NCI-H187 (cell line): ENCODE measurements around the gene KMT5B.

Source experiments
- DNase-seq, 2 experiments: peaks; one replicate each; lab custom pipeline; 2025; lab: John Stamatoyannopoulos, UW

The KMT5B gene

DNA sequence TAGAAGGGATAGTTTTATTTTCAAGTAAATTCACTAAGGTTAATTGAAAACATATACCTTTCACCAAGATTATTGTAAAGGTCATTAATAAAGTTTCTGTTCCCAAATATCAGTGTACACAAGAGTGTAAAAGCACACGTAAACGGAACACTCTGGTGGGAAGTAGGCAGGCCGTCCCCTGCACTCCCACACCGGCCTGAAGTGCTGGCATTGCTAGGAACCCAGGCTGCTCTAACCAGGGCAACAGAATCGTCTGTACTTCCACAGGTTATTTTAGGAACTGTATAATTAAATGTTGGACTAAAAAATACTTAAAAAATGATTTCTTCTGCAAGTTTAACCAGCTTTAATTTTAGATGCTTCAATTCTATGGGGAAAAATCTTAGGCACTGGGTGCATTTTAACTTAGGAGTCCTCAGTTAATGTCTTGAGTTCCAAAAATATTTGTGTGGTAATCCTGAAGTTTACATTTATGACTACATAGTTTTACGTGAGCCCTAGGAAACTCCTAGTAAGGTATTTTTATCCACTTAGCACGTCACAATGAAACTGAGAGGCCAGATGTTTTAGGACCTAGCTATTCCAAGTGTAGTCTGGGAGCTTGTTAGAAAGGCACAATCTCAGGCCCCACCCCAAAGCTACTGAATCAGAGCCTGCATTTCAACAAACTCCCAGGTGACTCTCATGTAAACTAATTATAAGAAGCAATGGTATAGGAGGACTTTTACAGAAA is 31.2 kb downstream of the KMT5B start:
- DNase-seq, result no peak

DNA sequence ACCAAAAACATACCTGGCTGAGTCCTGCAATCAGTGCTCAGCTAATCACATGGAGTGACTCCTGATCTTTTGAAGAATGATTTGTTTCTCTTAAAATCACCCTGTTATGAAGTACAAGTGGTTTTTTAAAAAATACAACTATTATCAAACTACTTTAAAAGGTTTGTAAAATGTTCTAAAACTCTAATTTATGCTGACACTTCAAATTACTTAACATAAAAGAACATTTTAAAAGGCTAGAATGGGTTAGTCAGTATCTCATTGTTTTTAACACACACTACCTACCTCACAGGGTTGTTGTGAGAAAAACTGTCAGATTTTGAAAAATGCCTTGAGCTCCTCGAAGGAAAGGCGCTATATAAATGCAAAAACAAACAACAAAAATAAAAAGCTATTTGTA is 33.2 kb downstream of the KMT5B start:
- no peak for DNase-seq

DNA sequence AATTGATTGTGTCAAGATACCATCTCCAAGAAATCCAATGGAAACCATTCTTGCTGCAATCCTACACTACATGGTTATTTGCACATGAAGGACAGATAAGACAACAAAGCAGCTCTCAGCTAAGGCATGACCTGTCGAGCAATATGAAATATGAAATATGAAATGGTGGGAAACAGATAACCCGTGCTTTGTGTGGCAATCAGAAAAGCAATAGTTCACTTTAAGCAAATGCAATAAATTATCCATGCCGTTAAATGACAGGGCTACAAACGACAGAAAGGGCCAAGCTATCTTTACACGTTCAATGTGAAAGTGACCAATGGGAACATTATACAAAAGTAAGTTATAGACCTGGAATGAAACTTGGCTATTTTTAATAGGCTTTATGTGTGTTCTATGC is 35.2 kb downstream of the KMT5B start:
- DNase-seq, result no peak

DNA sequence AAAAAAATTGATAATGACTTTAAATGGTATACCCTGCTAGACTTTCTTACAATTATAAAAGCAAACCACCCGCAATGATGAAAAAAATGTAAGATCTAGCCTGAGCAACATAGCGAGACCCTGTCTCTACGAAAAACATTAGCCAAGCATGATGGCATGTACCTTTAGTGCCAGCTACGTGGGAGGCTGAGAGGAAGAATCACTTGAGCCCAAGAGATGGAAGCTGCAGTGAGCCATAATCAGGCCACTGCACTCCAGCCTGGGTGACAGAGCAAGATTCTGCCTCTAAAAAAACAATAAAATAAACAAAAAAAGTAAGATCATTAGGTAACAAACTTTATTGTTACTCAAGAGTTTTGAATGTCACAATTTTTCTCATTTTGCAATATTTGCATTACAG is 39.2 kb downstream of the KMT5B start:
- no peak for DNase-seq

DNA sequence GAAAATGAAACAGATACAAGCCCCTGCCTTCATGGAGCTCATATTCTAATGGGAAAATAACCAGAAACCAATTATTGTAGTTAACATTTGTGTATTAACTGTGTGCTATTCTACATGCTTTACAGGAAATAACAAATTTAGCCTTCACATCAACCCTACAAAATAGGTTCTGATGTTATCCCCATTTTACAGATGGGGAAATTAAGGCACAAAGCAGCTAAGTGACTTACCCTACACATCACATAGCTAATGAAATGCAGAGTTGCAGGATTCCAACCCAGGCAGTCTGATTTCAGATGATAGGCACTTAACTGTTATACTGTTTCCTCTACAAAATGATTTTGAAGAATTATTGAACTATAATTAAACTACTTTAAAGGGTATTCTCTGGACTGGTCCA is 43.7 kb downstream of the KMT5B start:
- DNase-seq, result no peak

DNA sequence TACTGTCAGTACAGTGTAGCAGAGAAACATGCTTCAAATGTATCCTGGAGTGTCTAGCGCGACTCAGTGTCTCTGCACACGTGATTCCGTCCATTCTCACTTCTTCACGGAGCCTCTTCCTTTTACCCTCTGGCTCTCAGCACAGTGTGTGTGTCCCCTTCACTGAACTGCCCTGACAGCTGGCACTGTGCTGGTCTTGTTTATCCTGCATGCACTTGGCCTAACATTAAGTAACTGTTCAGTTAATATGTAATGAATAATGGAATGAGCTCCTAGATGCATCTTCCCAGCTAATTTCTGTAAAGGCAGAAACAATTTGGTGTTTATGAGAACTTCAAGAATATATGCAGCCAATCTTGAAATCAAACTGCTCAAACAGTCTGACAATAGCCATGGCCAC is 44.4 kb downstream of the KMT5B start:
- no peak for DNase-seq

DNA sequence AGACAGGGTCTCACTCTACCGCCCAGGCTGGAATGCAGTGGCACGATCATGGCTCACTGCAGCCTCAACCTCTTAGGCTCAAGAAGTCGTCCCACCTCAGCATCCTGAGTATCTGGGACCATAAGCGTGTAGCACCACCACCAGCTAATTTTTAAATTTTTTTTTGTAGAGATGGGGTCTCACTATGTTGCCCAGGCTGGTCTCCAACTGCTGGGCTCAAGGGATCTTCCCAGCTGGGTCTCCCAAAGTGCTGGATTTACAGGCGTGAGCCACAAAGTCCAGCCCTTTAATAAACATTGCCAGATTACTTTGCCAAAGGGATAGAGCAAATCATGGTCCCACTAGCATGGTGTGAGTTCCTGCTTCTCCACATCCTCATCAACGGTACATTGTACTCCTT is 45.6 kb downstream of the KMT5B start:
- no peak for DNase-seq

DNA sequence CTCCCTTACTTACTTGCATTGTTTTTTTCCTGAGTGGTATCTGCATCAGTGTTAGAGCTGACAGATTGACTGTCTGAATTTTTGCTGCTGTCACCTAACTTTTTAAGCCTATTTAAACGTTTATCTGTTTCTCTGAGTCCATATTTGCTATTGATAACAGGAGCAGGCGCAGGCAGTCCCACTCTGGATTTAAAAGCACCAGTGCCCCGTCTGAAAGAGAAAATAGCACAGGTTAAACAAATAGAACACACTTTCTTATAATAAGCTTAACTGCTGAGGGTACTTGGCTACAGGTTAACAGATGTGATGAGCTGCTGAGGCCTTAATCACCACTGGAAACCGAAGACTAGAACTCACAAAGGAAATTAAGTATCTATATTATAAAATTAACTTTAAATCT is 46.1 kb downstream of the KMT5B start:
- no peak for DNase-seq

DNA sequence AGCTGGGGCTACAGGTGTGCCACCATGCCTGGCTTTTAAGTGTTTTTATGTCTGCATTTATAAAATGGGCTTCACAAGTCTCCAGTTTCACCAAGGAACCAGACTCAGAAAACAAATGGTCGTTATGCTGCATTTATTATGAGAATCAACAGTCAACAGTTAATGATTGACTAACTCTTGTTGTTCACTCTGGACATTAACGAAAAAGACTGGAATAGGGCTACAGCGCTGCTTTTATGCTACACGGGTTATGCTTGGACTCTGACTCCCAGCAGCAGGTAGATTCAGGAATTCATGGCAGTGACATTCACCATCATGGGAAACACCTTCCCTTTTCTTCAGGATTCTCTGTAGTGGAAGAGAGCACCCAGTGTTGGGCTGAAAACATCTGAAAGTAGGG is 47.5 kb downstream of the KMT5B start:
- no peak for DNase-seq

DNA sequence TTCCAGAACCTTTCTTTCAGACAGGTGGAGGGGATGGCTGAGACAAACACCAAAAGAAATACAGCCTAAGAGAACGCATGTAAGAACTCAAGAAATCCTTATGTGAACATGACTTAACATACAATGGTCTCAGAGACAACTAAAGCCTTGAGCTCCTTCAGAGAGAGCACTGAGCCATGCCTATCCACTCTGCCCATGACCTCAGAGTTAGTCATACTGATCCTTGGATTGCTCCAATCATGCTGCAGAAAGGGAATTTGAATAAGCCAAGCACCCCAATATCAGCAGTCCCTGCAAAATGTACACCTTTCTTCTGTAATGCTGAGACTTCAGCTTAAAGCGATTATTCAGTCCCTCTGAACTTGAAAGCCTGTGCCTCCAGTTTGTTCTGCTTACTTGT is 48.7 kb downstream of the KMT5B start:
- no peak for DNase-seq

DNA sequence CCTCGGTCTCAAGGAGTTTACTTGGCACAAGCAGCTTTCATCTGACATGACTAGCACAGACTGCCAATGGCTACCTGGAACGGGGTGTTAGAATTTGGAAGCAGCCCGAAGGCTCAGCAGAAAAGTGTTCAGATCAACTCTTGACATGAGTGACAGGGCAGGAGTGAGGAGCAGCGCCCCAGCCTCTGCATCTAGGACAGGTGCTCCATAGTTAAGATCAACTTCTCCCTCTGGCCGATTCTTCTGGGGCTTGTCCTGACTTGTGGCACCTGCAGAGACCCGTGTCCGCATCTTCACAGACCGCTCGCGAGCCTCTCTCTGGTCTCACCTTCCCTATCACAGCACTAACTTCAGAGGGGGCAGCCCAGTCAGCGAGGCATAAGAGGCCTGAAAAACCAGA is 49.4 kb downstream of the KMT5B start:
- no peak for DNase-seq

DNA sequence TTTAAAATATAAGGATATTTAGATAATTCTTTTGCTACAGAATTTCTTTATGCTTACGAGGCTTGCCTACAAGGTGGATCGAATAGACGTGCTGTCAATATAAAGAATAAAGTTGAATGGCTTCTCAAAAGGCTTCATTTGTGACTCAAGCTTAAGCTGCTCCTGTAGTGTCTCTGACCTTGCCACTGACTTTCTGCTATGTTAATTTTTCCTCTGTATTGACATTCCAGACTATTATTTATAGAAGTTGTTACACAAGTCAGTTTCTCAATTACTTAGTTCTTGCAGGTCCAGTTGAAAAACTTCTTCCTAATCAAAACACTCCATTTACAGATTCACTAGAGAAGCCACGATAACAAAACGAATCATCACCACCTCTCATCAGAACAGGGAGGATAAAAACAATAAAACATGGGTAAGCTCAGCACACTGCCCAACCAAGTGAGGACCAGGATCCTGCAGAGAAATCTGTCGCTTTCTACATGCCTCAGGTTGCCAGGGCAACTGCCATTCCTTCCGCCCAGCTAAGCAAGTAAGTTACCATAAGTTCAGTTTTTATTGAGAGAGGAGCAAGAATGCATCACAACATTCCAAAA is 52.9 kb downstream of the KMT5B start:
- no peak for DNase-seq

DNA sequence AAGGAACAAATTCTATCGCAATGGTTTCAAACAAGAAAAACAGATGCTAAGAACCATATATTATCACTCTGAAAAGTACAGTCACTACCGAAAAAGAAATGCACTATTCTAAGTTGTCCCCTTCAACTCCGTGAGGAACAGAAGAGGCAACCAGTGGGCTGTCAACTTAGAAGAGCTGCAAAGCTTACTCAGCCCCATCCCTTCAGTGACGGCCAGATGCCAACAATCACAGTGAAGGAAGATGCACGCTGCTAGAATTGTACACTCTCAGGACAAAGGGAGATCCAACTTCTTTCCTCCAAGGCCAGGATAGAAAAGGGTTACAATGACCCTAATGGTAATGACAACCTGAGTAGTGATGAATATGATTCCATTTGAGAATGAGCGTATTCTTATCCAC is 53.4 kb downstream of the KMT5B start:
- DNase-seq, result no peak

DNA sequence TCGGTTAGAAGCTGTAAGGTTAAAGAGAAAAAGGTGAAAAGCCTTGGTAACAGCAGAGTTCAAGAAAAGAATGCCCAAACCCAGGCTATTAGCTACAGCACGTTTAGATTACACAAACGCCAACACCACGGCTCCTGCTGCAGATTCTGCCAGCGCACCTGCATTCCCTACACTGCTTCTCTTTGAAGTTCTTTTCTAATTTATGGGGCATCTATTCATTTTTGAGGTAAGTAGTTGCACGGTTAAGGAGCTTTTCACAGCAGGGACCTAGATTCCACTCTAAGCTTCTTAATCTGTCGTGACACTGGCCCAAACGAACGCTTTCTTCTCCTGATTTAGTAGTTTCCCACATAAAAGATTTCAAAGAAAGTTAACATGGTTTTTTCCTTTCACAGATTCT is 53.9 kb downstream of the KMT5B start:
- no peak for DNase-seq

DNA sequence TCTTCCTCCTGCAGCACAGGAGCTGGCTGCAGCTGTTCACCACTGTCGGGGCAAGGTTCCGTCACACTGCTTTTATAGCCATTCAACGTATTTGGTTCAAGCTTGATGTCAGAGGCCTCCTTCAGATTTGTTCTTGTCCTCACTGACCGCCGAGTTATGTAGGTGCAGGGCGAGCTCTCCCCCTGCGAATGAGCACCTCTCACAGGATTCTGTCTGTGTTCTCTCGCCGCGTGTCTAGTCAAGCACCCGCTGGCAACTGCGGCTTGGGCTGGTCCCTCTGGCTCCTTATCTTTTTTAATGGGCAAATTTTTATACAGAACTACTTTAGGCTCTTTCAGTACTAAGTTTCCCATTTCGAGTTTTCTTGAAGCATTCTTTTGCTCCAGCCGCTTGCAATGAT is 54.5 kb downstream of the KMT5B start:
- no peak for DNase-seq

DNA sequence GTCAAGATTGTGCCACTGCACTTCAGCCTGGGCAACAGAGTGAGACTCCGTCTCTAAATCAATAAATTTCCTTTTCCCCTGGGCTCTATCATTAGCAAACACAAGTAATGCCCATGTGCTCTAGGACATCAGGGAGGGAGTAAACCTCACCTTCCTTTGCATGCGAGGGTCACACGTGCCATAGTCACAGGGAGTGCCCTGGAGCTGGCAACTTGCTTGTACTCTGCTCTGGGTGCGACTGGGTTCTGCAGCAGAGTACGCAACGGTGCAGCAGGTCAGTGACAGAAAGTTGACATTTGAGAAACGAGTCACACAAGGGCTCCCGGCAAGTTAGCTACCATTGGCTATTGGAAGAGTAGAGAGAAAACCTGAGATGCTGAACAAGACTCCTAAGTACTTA is 59.4 kb downstream of the KMT5B start:
- no peak for DNase-seq

DNA sequence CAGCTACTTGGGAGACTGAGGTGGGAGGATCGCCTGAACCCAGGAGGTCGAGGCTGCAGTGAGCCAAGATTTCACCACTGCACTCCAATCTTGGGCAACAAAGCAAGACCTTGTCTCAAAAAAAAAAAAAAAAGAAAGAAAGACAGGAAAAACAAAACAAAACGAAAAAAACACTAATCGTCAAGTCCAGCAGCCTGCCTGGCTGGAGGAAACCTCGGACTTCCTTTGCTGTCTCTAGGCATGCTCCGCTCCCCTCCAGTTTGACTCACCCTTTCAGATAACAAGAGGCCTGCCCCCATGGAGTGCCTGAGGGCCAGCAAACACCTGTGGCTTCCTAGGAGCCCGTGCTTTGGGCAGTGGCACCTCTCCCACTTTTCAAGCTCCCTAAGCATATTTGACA is 63.1 kb downstream of the KMT5B start:
- DNase-seq, result no peak

DNA sequence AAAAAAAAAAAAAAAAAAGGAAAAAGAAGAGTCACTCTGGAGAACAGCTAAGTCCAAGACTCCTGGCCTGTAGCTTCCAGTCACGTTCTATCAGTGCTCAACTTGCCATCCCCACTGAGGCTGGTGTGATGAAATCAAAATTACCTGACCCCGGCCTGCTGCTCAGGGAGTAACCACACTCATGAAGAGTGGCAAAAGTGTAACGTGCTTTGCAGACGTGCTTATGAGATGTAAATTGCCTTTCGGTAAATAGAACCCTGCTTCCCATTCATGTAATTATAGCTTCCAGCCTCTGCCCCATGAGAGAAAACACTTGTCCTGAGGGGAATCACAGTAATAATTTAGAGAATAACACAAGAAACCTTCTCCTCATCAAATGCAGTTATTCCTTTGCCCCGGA is 63.7 kb downstream of the KMT5B start:
- no peak for DNase-seq

DNA sequence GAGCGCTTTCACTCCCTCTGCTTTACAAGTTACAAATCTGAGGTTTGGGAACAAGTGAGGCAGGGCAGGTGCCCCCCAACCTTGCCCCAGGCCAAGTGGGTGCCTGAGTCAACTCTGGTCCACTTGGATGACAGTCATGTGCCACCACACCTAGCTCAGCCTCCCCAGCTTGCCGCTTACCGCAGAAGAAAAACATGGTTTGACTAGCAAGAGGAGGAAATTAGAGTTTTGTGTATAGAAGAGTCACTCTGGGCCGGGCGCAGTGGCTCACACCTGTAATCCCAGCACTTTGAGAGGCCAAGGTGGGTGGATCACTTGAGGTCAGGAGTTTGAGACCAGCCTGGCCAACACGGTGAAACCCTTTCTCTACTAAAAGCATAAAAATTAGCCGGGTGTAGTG is 64.2 kb downstream of the KMT5B start:
- no peak for DNase-seq

DNA sequence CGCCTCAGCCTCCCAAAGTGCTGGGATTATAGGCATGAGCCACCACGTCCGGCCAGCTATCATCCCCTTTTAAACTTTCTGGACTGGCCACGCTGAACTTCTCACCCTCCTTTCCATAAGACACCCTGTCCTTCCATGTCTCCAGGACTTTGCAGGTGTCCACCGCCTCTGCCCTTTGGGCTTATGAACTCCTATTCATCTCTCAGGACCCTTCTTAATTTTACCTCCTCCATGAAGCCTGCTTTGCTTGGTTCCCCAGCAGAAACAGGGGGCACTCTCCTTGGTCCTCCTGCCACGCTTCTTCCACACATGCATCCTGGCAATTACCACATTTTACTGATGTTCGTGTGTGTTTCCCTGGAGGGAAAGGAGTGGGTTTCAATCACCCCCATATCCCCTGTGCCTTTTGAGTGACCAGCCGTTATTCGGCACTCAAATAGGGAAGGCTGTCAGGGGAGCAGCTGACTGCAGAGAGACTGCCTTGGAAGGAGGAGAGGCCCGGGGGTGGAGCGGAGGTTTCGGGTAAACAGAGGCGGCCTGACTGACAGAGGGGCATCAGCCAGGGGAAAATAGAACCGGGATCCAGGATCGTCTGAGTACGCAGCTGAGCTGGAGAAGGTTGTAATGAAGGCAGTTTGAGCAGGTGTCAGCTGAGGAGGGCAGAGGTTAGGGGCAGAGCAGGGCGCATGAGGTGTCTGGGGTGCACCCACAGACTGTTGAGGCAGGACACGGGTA is 64.9 kb downstream of the KMT5B start:
- no peak for DNase-seq

DNA sequence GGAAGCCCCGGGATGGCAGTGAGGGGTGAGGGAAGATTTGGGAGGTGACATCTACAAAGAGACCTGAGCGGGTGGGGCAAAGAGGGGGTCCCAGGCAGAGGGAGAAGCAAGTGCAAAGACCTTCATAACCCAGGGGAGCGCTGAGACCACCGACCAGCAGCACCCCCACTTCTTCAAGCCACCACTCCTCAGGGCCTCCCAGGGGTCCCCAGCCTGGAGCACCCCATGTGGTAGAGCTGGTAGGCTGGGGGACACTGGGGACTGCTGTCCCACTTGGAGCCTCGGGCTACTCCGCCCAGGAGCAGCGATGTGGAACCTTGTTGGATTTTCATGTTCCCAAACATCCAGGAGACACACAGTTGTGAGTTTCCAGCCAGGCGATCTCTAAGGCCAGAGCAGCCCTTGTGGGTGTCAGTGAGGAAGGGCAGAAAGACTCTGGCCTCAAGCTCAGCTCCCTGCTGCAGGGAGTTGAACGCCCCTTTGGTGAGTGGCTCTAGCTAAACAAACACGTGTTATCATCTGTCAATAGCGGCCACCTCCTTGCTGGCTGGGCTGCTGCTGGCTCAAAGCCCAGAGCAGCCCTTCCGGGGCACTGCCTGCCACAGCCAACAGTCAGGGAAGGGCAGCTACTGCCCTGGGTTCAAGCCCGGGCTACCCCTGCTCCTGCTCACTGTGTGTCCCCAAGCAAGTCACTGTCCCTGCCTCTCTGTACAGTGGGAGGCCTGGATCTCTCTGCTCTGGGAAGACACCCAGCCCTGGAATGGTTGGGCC is 66.2 kb downstream of the KMT5B start:
- peak in 1 of 2 experiments; percentile 6 for DNase-seq

DNA sequence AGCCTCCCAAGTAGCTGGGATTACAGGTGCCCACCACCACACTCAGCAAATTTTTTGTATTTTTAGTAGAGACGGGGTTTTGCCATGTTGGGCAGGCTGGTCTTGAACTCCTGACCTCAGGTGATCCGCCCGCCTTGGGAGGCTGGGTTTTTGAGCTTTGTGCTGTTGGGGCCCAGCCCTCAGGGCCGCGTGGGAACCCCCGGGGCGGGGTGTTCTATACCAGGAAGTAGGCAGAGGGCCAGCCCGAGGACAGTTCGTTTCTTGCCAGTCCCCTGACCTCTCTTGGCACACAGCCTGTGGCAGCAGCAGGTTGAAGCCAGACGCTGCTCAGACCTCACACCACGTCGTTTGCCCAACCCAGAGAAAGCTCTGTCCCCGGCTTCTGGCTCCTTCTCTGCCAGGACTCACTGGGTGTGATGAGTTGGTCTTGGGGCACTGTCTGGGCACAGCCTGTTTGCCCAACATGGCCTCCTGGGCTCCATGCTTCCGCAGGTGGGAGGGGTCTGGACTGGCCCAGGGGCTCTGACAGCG is 67.0 kb downstream of the KMT5B start:
- DNase-seq, result no peak
